GM06990 (cell line): ENCODE results near the gene MAML2.
A peak's percentile ranks its signal among the peaks of the same experiment; 100 is the strongest.

Source experiments
- DNase-seq: peaks from one replicate; pipeline ENCODE4 v3.0.0-alpha.2; 2011; ENCODE audit not compliant: insufficient read length; ENCODE audit errors: extremely low read depth
- H3K27me3 ChIP-seq: replicated peaks from 2 replicates; pipeline ENCODE4 v1.6.0; 2011; ENCODE audit warnings: low read length; ENCODE audit not compliant: control insufficient read depth, insufficient read depth
- H3K36me3 ChIP-seq: 2 replicates; pipeline ENCODE4 v1.5.1; 2011; ENCODE audit warnings: low read length; ENCODE audit not compliant: control insufficient read depth, insufficient read depth
- H3K4me3 ChIP-seq: replicated peaks from 2 replicates; pipeline ENCODE4 v1.5.1; 2011; ENCODE audit warnings: low read depth, mild to moderate bottlenecking, control low read depth, low read length
- CTCF ChIP-seq: IDR thresholded peaks from 2 replicates; pipeline ENCODE4 v1.5.1; 2011; ENCODE audit warnings: low read length, control low read depth, mild to moderate bottlenecking, inconsistent platforms; ENCODE audit not compliant: insufficient read depth, poor library complexity, severe bottlenecking

The MAML2 gene

GRCh38 chr11:96116376-96116775 is 226.6 kb downstream of the MAML2 start:
- TF ChIP-seq CTCF = no peak
- Histone ChIP-seq H3K27me3 (no peaks in the 10 kb centered on the region), H3K36me3 (no peaks in the 10 kb centered on the region), H3K4me3 (no peak overlapping the region)
- no peak for DNase-seq

- Histone ChIP-seq H3K4me3 (no peak overlapping the region), H3K36me3 (no peaks in the 10 kb centered on the region), H3K27me3 (no peaks in the 10 kb centered on the region)
- DNase-seq = no peak
- no peak for TF ChIP-seq CTCF
These were observed 228.6 kb downstream of the MAML2 start for GRCh38 chr11:96114178-96115064.

- H3K27me3 ChIP-seq = no peaks in the 10 kb centered on the region
- H3K36me3 ChIP-seq = no peaks in the 10 kb centered on the region
- TF ChIP-seq CTCF = no peak
- no peak overlapping the region for H3K4me3 ChIP-seq
- DNase-seq = no peak
These were observed 229.8 kb downstream of the MAML2 start for GRCh38 chr11:96113193-96113681.

GRCh38 chr11:96112192-96113128 is 230.5 kb downstream of the MAML2 start:
- DNase-seq = peak; percentile 45
- no peak for TF ChIP-seq CTCF
- no peaks in the 10 kb centered on the region for H3K27me3 ChIP-seq
- no peaks in the 10 kb centered on the region for H3K36me3 ChIP-seq
- H3K4me3 ChIP-seq = no peak overlapping the region

GRCh38 chr11:96111308-96111707 is 231.7 kb downstream of the MAML2 start:
- H3K4me3 ChIP-seq = no peak overlapping the region
- no peaks in the 10 kb centered on the region for H3K27me3 ChIP-seq
- H3K36me3 ChIP-seq = no peaks in the 10 kb centered on the region
- DNase-seq = no peak
- TF ChIP-seq CTCF = no peak
